Tibial nerve (tissue), 4 donors: ENCODE results near the gene CHSY3. TPM values are rescaled to one million over a fixed set of nuclear protein-coding genes. Genes with fewer than 3 reads are reported as not detected.

Experiments
- DNase-seq, 2 donors: peaks; one replicate each; pipeline ENCODE4 v3.0.0-alpha.2; 2019; ENCODE audit warnings: low spot score in 2 of 2
- H3K27ac ChIP-seq, 4 donors: fragments of 200-600 bp; sonication (generic) in 3 of 4; one replicate each; pipeline ENCODE4 v1.5.1; 2017 to 2019; ENCODE audit warnings: mild to moderate bottlenecking in 1 of 4
- H3K27me3 ChIP-seq, 2 donors: fragments of 200-600 bp; sonication (generic) in 1 of 2; one replicate each; pipeline versions ENCODE4 v1.5.1 to v1.6.0; 2017 to 2019
- H3K36me3 ChIP-seq, 3 donors: fragments of 200-600 bp; sonication (generic); one replicate each; pipeline ENCODE4 v1.5.1; 2018 to 2019
- H3K4me1 ChIP-seq, 4 donors: fragments of 200-600 bp; sonication (generic) in 3 of 4; one replicate each; pipeline ENCODE4 v1.5.1; 2017 to 2019
- H3K4me3 ChIP-seq, 4 donors: fragments of 200-600 bp; sonication (generic) in 3 of 4; one replicate each; pipeline ENCODE4 v1.5.1; 2017 to 2019; ENCODE audit warnings: mild to moderate bottlenecking in 1 of 4, moderate library complexity in 1 of 4
- H3K9me3 ChIP-seq, 4 donors: fragments of 200-600 bp; sonication (generic) in 3 of 4; one replicate each; pipeline ENCODE4 v1.5.1; 2017 to 2019
- EP300 ChIP-seq, 2 donors: sonication (generic); formaldehyde crosslinking; IDR thresholded peaks; one replicate each; pipeline ENCODE4 v1.6.1; 2017; ENCODE audit warnings: antibody characterized with exemption in 2 of 2, mild to moderate bottlenecking in 1 of 2
- POLR2A ChIP-seq, 2 donors: fragments of 450-650 bp; IDR thresholded peaks; one replicate each; pipeline ENCODE4 v1.6.1; 2017; ENCODE audit warnings: antibody characterized with exemption in 2 of 2, mild to moderate bottlenecking in 2 of 2, moderate library complexity in 2 of 2
- WGBS, 2 donors: methylation state at CpG; one replicate each; pipeline ENCODE4 v1.1.5; 2018; 5-methylcytosine and 5-hydroxymethylcytosine counted together
- total RNA-seq, 4 donors: library from RNA; depleted of rRNA; stranded (reverse); fragments of >200 nt; gene quantifications; one replicate each; pipeline ENCODE4 v1.1.0, GENCODE V29; 2016
- TF ChIP-seq, protein P1 (sequence below), 5 experiments: fragments of 200-600 bp in 3 of 5; fragments of 450-650 bp in 2 of 5; sonication (generic) in 3 of 5; IDR thresholded peaks; one replicate each; pipeline ENCODE4 v1.5.1; 2016 to 2019; ENCODE audit warnings: antibody characterized with exemption in 5 of 5, mild to moderate bottlenecking in 3 of 5, moderate library complexity in 2 of 5

Gene CHSY3
- total RNA-seq, 4 donors from 2014 or later: 3.6 to 11.2 (median 6.2) TPM

DNA sequence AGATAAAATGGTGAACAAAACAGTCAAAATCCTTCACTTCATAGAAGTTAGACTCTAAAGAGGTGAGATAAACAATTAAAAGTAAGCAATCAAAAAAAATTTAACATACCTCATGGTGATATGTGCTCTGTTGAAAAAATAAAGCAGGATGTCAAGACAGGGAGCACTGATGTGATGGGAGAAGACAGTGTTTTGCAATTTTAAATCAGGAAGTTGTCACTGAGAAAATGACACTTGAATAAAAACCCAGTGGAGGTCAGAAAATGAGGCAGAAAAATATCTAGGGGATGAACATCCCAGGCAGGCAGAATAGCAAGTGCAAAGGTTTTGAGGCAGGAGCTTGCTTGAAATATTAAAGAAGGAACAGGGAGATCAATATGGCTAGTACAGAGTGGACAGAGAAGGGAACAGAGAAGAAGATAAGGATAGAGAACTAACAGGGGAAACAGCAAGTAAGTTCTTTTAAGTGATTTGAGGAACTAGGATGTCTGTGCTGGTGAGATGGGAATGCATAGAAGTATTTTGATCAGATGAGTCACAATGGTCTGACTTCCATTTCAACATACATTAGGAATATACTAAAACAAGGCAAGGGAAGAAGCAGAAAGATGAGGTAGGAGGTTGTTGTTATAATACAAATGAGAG, 130.4 kb downstream of the CHSY3 start:
- no peak overlapping the region for H3K4me3 ChIP-seq
- H3K27me3 ChIP-seq: no peaks in the 10 kb centered on the region
- no peaks in the 10 kb centered on the region for H3K4me1 ChIP-seq
- H3K27ac ChIP-seq: no peak overlapping the region
- no peaks in the 10 kb centered on the region for H3K36me3 ChIP-seq
- H3K9me3 ChIP-seq: no peaks in the 10 kb centered on the region
- no peak for DNase-seq
- no peak for TF ChIP-seq EP300 (IDR thresholded peaks at IDR 0.05)
- no peak for TF ChIP-seq POLR2A (IDR thresholded peaks at IDR 0.05)
- TF ChIP-seq, protein P1, sequence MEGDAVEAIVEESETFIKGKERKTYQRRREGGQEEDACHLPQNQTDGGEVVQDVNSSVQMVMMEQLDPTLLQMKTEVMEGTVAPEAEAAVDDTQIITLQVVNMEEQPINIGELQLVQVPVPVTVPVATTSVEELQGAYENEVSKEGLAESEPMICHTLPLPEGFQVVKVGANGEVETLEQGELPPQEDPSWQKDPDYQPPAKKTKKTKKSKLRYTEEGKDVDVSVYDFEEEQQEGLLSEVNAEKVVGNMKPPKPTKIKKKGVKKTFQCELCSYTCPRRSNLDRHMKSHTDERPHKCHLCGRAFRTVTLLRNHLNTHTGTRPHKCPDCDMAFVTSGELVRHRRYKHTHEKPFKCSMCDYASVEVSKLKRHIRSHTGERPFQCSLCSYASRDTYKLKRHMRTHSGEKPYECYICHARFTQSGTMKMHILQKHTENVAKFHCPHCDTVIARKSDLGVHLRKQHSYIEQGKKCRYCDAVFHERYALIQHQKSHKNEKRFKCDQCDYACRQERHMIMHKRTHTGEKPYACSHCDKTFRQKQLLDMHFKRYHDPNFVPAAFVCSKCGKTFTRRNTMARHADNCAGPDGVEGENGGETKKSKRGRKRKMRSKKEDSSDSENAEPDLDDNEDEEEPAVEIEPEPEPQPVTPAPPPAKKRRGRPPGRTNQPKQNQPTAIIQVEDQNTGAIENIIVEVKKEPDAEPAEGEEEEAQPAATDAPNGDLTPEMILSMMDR (IDR thresholded peaks at IDR 0.05): no peak

DNA sequence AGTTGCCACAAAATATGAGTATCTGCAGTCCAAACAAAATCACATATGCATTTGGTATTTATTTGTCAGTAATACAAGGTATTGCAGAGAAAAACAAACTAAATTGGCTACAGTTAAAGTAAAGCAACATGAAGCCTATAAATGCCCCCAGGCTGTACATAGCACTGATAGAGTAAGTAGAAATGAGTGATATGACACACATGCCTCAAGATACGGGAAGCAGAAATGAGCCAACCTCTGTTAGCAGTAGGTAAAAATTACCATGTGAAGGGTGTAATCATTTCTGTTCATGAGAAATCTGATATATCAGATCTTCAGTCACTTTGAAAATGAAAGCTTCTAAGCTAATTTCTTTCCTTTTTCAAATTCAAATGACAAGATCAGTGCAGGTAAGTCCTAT, 131.1 kb downstream of the CHSY3 start:
- H3K27ac ChIP-seq: no peak overlapping the region
- H3K36me3 ChIP-seq: no peaks in the 10 kb centered on the region
- TF ChIP-seq, protein P1 (IDR thresholded peaks at IDR 0.05): no peak
- TF ChIP-seq EP300 (IDR thresholded peaks at IDR 0.05) (no peak), POLR2A (IDR thresholded peaks at IDR 0.05) (no peak)
- WGBS, 2 donors: 73 to 89% methylated on average over 1 of the region's 1 CpG
- DNase-seq: no peak
- no peak overlapping the region for H3K4me3 ChIP-seq
- H3K27me3 ChIP-seq: no peaks in the 10 kb centered on the region
- H3K4me1 ChIP-seq: no peaks in the 10 kb centered on the region
- no peaks in the 10 kb centered on the region for H3K9me3 ChIP-seq

DNA sequence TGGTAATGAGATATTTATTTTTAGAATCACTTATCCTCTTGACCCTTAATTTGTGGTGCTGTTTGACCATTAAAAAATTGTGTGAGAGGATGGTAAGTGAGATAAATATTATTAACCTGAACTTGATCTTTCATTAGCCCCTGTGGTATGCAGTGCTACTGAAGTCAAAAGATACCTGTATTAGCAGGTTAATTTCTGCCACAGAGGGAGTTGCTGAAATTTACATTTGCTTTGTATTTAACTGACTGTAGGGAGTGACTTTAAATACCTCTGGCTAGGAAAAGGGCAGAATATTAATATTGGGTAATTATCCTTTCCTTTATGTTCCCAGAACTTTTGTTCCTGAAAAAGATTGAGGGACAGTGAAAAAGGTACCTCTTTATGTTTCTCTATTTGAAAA, 133.6 kb downstream of the CHSY3 start:
- H3K27ac ChIP-seq: no peak overlapping the region
- H3K36me3 ChIP-seq: no peaks in the 10 kb centered on the region
- TF ChIP-seq, protein P1 (IDR thresholded peaks at IDR 0.05): no peak
- no peak for TF ChIP-seq POLR2A (IDR thresholded peaks at IDR 0.05)

DNA sequence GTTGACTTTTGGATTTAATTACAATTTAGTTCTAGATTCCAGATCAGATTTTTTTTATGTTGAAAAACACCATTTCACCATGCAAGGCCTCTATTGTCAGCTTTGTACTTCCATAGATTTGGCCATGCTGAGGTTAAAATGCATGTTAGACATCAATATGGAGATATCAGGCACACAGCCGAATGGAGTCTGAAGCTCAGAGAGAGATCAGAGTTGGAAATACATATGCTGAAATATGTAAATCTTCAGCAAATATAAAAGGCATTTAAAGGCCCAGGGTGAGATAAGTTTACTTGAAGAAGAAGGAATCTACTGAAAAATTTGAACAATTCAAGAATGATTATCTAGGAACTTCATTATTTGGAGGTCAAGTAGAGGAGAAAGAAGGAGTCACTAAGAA, 139.6 kb downstream of the CHSY3 start:
- H3K27ac ChIP-seq: no peak overlapping the region
- H3K36me3 ChIP-seq: no peaks in the 10 kb centered on the region
- H3K4me3 ChIP-seq: no peak overlapping the region
- no peak for DNase-seq
- H3K27me3 ChIP-seq: no peaks in the 10 kb centered on the region
- TF ChIP-seq EP300 (IDR thresholded peaks at IDR 0.05): no peak
- TF ChIP-seq, protein P1 (IDR thresholded peaks at IDR 0.05): no peak
- no peak for TF ChIP-seq POLR2A (IDR thresholded peaks at IDR 0.05)
- no peaks in the 10 kb centered on the region for H3K9me3 ChIP-seq
- no peaks in the 10 kb centered on the region for H3K4me1 ChIP-seq
- WGBS, 2 donors: 84 to 97% methylated on average over 1 of the region's 1 CpG

More for the DNA sequence above, 133.6 kb downstream of the CHSY3 start:
- Histone ChIP-seq H3K4me1 (no peaks in the 10 kb centered on the region), H3K4me3 (no peak overlapping the region), H3K9me3 (no peaks in the 10 kb centered on the region), H3K27me3 (no peaks in the 10 kb centered on the region)
- DNase-seq: no peak

DNA sequence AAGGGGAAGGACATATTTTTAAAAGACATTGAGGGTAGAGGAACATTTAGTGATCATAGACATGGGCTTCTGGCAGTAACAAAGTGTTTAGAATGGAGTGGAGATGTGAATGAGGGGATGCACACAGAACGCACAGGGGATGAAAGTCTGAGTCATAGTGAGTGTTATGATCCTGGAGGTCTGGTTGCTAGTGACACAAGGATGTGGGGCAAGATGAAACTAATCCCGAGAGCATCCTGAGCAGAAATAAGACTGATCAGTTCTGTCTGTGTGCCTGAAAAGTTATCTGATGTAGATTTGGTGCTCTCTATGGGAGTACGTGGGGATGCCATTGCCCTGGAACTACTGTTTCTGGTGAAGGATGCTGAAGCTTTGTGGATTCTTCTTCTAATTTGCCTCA, 141.1 kb downstream of the CHSY3 start:
- Histone ChIP-seq H3K27ac (no peak overlapping the region), H3K36me3 (no peaks in the 10 kb centered on the region), H3K27me3 (no peaks in the 10 kb centered on the region), H3K4me3 (no peak overlapping the region), H3K9me3 (no peaks in the 10 kb centered on the region), H3K4me1 (no peaks in the 10 kb centered on the region)
- 85 to 91% methylated on average over 3 of the region's 3 CpGs for WGBS, 2 donors
- DNase-seq: no peak
- TF ChIP-seq EP300 (IDR thresholded peaks at IDR 0.05): no peak
- TF ChIP-seq, protein P1 (IDR thresholded peaks at IDR 0.05): no peak
- TF ChIP-seq POLR2A (IDR thresholded peaks at IDR 0.05): no peak
